HG02623 (cell line): ENCODE measurements around the gene RPL39L.

Experiments used
- ATAC-seq: cut with Tn5 transposase; IDR thresholded peaks from one replicate; pipeline ENCODE4 v1.9.1; 2021; ENCODE audit warnings: moderate library complexity; ENCODE audit not compliant: unreplicated experiment

Gene RPL39L

DNA sequence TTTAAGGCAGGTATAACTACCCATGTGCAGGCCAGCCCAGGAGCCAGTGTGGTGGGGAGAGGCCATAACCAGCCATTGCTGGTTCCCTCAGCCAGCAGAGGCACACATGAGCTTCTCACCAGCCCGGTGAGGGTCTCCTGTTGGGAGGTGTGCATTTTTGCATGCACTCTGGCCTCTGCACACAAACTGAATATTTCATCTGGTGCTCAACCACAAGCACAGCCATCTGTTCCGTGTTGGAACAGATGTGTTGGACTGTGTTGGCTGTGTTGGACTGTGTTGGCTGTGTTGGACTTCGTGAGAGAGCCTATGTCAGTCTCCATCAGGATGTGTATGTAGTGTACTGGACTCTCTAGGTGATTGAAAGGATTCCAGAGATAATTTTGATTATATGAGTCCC lies 67.2 kb downstream of the RPL39L start:
- ATAC-seq = no peak
